ENCODE results near the gene MAFG. TPM values are rescaled to one million over a fixed set of nuclear protein-coding genes. Genes with fewer than 3 reads are reported as not detected.

Gene MAFG
- polyA plus RNA-seq, 1 donor from 2014 or later: 11.8 TPM

- Histone ChIP-seq H3F3A (ENCODE audit: insufficient read depth, low read length, poor library complexity, severe bottlenecking) (no peaks in the 10 kb centered on the region), H3K9me2 (ENCODE audit: insufficient read depth, low read length) (no peaks in the 10 kb centered on the region), H3K27ac (ENCODE audit: low read length) (no peak overlapping the region), H3K9me3 (ENCODE audit: low read length) (no peaks in the 10 kb centered on the region), H3K9ac (ENCODE audit: low read length) (no peak overlapping the region), H3K79me2 (replicated peaks; ENCODE audit: insufficient read depth, low read length) (no peaks in the 10 kb centered on the region), H4K20me1 (ENCODE audit: insufficient read depth) (no peaks in the 10 kb centered on the region), H3K36me3 (ENCODE audit: insufficient read depth, low read length) (no peaks in the 10 kb centered on the region), H2AFZ (ENCODE audit: low read depth, low read length) (no peak overlapping the region), H3K27me3 (ENCODE audit: insufficient read depth, low read depth, low read length) (no peaks in the 10 kb centered on the region), H3K4me3 (ENCODE audit: low read length) (no peak overlapping the region), H3K4me2 (ENCODE audit: low read length) (no peak overlapping the region)
- TF ChIP-seq RAD21 (conservative IDR thresholded peaks at IDR 0.05) (no peak), MXI1 (conservative IDR thresholded peaks at IDR 0.05; ENCODE audit: poor library complexity, severe bottlenecking) (no peak), EZH2 (IDR thresholded peaks at IDR 0.05; ENCODE audit: borderline replicate concordance, insufficient read depth, low read length, poor library complexity, severe bottlenecking) (no peak), SMC3 (conservative IDR thresholded peaks at IDR 0.05; ENCODE audit: poor library complexity) (no peak), EP300 (conservative IDR thresholded peaks at IDR 0.05; ENCODE audit: poor library complexity, severe bottlenecking) (no peak), CTCF (IDR thresholded peaks at IDR 0.05; ENCODE audit: poor library complexity, severe bottlenecking) (no peak), POLR2AphosphoS5 (IDR thresholded peaks at IDR 0.05) (no peak), TAF1 (IDR thresholded peaks at IDR 0.05; ENCODE audit: low read depth) (no peak)
- TF ChIP-seq, protein P1, sequence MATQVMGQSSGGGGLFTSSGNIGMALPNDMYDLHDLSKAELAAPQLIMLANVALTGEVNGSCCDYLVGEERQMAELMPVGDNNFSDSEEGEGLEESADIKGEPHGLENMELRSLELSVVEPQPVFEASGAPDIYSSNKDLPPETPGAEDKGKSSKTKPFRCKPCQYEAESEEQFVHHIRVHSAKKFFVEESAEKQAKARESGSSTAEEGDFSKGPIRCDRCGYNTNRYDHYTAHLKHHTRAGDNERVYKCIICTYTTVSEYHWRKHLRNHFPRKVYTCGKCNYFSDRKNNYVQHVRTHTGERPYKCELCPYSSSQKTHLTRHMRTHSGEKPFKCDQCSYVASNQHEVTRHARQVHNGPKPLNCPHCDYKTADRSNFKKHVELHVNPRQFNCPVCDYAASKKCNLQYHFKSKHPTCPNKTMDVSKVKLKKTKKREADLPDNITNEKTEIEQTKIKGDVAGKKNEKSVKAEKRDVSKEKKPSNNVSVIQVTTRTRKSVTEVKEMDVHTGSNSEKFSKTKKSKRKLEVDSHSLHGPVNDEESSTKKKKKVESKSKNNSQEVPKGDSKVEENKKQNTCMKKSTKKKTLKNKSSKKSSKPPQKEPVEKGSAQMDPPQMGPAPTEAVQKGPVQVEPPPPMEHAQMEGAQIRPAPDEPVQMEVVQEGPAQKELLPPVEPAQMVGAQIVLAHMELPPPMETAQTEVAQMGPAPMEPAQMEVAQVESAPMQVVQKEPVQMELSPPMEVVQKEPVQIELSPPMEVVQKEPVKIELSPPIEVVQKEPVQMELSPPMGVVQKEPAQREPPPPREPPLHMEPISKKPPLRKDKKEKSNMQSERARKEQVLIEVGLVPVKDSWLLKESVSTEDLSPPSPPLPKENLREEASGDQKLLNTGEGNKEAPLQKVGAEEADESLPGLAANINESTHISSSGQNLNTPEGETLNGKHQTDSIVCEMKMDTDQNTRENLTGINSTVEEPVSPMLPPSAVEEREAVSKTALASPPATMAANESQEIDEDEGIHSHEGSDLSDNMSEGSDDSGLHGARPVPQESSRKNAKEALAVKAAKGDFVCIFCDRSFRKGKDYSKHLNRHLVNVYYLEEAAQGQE (IDR thresholded peaks at IDR 0.05; ENCODE audit: borderline replicate concordance): no peak
These were observed 49.2 kb downstream of the MAFG start for GRCh38 chr17:81878294-81878693.

GRCh38 chr17:81877569-81877968 is 50.0 kb downstream of the MAFG start:
- H3K27ac ChIP-seq (ENCODE audit: low read length): no peak overlapping the region
- no peaks in the 10 kb centered on the region for H3K79me2 ChIP-seq (replicated peaks; ENCODE audit: insufficient read depth, low read length)
- no peak overlapping the region for H3K4me2 ChIP-seq (ENCODE audit: low read length)
- H3K27me3 ChIP-seq (ENCODE audit: insufficient read depth, low read depth, low read length): no peaks in the 10 kb centered on the region
- no peaks in the 10 kb centered on the region for H4K20me1 ChIP-seq (ENCODE audit: insufficient read depth)
- H3K4me3 ChIP-seq (ENCODE audit: low read length): no peak overlapping the region
- H3F3A ChIP-seq (ENCODE audit: insufficient read depth, low read length, poor library complexity, severe bottlenecking): no peaks in the 10 kb centered on the region
- H2AFZ ChIP-seq (ENCODE audit: low read depth, low read length): no peak overlapping the region
- no peak overlapping the region for H3K9ac ChIP-seq (ENCODE audit: low read length)
- TF ChIP-seq EP300 (conservative IDR thresholded peaks at IDR 0.05; ENCODE audit: poor library complexity, severe bottlenecking) (no peak), EZH2 (IDR thresholded peaks at IDR 0.05; ENCODE audit: borderline replicate concordance, insufficient read depth, low read length, poor library complexity, severe bottlenecking) (no peak), SMC3 (conservative IDR thresholded peaks at IDR 0.05; ENCODE audit: poor library complexity) (no peak), POLR2AphosphoS5 (IDR thresholded peaks at IDR 0.05) (no peak), RAD21 (conservative IDR thresholded peaks at IDR 0.05) (no peak), MXI1 (conservative IDR thresholded peaks at IDR 0.05; ENCODE audit: poor library complexity, severe bottlenecking) (no peak), CTCF (IDR thresholded peaks at IDR 0.05; ENCODE audit: poor library complexity, severe bottlenecking) (no peak), TAF1 (IDR thresholded peaks at IDR 0.05; ENCODE audit: low read depth) (no peak)
- TF ChIP-seq, protein P1 (IDR thresholded peaks at IDR 0.05; ENCODE audit: borderline replicate concordance): no peak
- H3K9me2 ChIP-seq (ENCODE audit: insufficient read depth, low read length): no peaks in the 10 kb centered on the region
- no peaks in the 10 kb centered on the region for H3K9me3 ChIP-seq (ENCODE audit: low read length)
- H3K36me3 ChIP-seq (ENCODE audit: insufficient read depth, low read length): no peaks in the 10 kb centered on the region
